ENCODE data around the gene CCL26.
"Not testable (repeated sequence)": the region's sequence is repeated elsewhere in the genome, so short reads cannot be mapped to it uniquely, and the experiment has no call there.

The CCL26 gene

GRCh38 chr7:75792567-75792966 is 20.6 kb upstream of the CCL26 start:
- not testable (repeated sequence) for DNase-seq (ENCODE audit: low spot score)

GRCh38 chr7:75789361-75789924 is 17.4 kb upstream of the CCL26 start:
- no peak for DNase-seq (ENCODE audit: low spot score)

GRCh38 chr7:75788154-75788847 is 16.3 kb upstream of the CCL26 start:
- not testable (repeated sequence) for DNase-seq (ENCODE audit: low spot score)

GRCh38 chr7:75783058-75783457 is 11.0 kb upstream of the CCL26 start:
- not testable (repeated sequence) for DNase-seq (ENCODE audit: low spot score)

- DNase-seq (ENCODE audit: low spot score) = not testable (repeated sequence)
These were observed 8.7 kb upstream of the CCL26 start for GRCh38 chr7:75780647-75781273.

GRCh38 chr7:75779516-75779915 is 7.5 kb upstream of the CCL26 start:
- not testable (repeated sequence) for DNase-seq (ENCODE audit: low spot score)

GRCh38 chr7:75779035-75779434 is 7.0 kb upstream of the CCL26 start:
- DNase-seq (ENCODE audit: low spot score) = not testable (repeated sequence)

GRCh38 chr7:75776295-75776971 is 4.4 kb upstream of the CCL26 start:
- no peak for DNase-seq (ENCODE audit: low spot score)

- not testable (repeated sequence) for DNase-seq (ENCODE audit: low spot score)
These were observed 1.9 kb upstream of the CCL26 start for GRCh38 chr7:75773958-75774357.

GRCh38 chr7:75771224-75771623 is 787 bp downstream of the CCL26 start:
- no peak for DNase-seq (ENCODE audit: low spot score)

GRCh38 chr7:75762350-75762917 is 9.6 kb downstream of the CCL26 start:
- DNase-seq (ENCODE audit: low spot score) = no peak

- not testable (repeated sequence) for DNase-seq (ENCODE audit: low spot score)
These were observed 10.2 kb downstream of the CCL26 start for GRCh38 chr7:75761801-75762200.

- no peak for DNase-seq (ENCODE audit: low spot score)
These were observed 13.5 kb downstream of the CCL26 start for GRCh38 chr7:75758491-75758890.

- no peak for DNase-seq (ENCODE audit: low spot score)
These were observed 14.2 kb downstream of the CCL26 start for GRCh38 chr7:75757860-75758259.

- DNase-seq (ENCODE audit: low spot score) = no peak
These were observed 14.9 kb downstream of the CCL26 start for GRCh38 chr7:75756991-75757676.

GRCh38 chr7:75756206-75756990 is 15.6 kb downstream of the CCL26 start:
- DNase-seq (ENCODE audit: low spot score) = no peak

- no peak for DNase-seq (ENCODE audit: low spot score)
These were observed 28.6 kb downstream of the CCL26 start for GRCh38 chr7:75743455-75743859.

- no peak for DNase-seq (ENCODE audit: low spot score)
These were observed 31.0 kb downstream of the CCL26 start for GRCh38 chr7:75740846-75741497.

- no peak for DNase-seq (ENCODE audit: low spot score)
These were observed 32.0 kb downstream of the CCL26 start for GRCh38 chr7:75739796-75740672.

Data from left forelimb (tissue), 1 donor.